Kidney (tissue), 14 donors: ENCODE measurements around the gene AMBN. TPM values are rescaled to one million over a fixed set of nuclear protein-coding genes. Genes with fewer than 3 reads are reported as not detected.

Source experiments
- DNase-seq, 5 donors: peaks; one replicate each; pipeline ENCODE4 v3.0.0-alpha.2; 2013 to 2020
- FAIRE-seq: peaks from 2 replicates; lab custom pipeline; 2012; peaks lifted over from hg19 to GRCh38; lab: Jason Lieb, UNC
- H3K27ac ChIP-seq, 2 donors: one replicate each; pipeline ENCODE4 v1.7.0; 2013; ENCODE audit warnings: low read depth in 2 of 2, low read length in 2 of 2, inconsistent platforms in 1 of 2
- H3K27me3 ChIP-seq: one replicate; pipeline ENCODE4 v1.7.1; 2013; ENCODE audit warnings: low read length, inconsistent platforms; ENCODE audit not compliant: control insufficient read depth, insufficient read depth
- H3K36me3 ChIP-seq, 3 donors: one replicate each; pipeline versions ENCODE4 v1.7.0 to v1.7.1; 2013; ENCODE audit warnings: low read length in 3 of 3, control low read depth in 1 of 3, inconsistent platforms in 1 of 3; ENCODE audit not compliant: insufficient read depth in 3 of 3, control insufficient read depth in 2 of 3
- H3K4me1 ChIP-seq, 3 donors: one replicate each; pipeline versions ENCODE4 v1.7.0 to v1.7.1; 2013; ENCODE audit warnings: low read length in 3 of 3, inconsistent platforms in 1 of 3, low read depth in 1 of 3; ENCODE audit not compliant: control insufficient read depth in 2 of 3, insufficient read depth in 2 of 3
- H3K4me3 ChIP-seq, 3 donors: one replicate each; pipeline versions ENCODE4 v1.7.0 to v1.8.1; 2013; ENCODE audit warnings: low read length in 3 of 3, control low read depth in 1 of 3, inconsistent platforms in 1 of 3
- H3K9ac ChIP-seq, 3 donors: one replicate each; pipeline versions ENCODE4 v1.7.0 to v1.7.1; 2013; ENCODE audit warnings: low read length in 3 of 3, control low read depth in 1 of 3, inconsistent platforms in 1 of 3
- H3K9me3 ChIP-seq, 3 donors: one replicate each; pipeline versions ENCODE4 v1.7.0 to v1.7.1; 2013; ENCODE audit warnings: low read length in 3 of 3, control low read depth in 1 of 3, inconsistent platforms in 1 of 3; ENCODE audit not compliant: control insufficient read depth in 2 of 3, insufficient read depth in 1 of 3
- intact Hi-C: fragments of 100-400 bp; cut with DNase I; formaldehyde crosslinking; loops from one replicate; pipeline ENCODE4 v1.11.1; 2022
- polyA plus RNA-seq: library from polyadenylated mRNA; stranded (reverse); fragments of 350-450 nt; fragmentation: Illumina TruSeq; extraction: RNeasy Lipid Tissue Mini Kit (QIAGEN cat#74804); gene quantifications from one replicate; pipeline ENCODE4 v1.2.3, GENCODE V29; 2014; ENCODE audit warnings: low read depth, low replicate concordance; ENCODE audit not compliant: insufficient read depth
- total RNA-seq: library from RNA; stranded (reverse); fragmentation: NEBNext Ultra II Directional; extraction: Animal tissue kit (Norgen Biotek cat#: 25700); gene quantifications from one replicate; pipeline ENCODE4 v1.2.1, GENCODE V29; 2021
- TF ChIP-seq, protein P1 (sequence below): IDR thresholded peaks from 3 replicates; pipeline ENCODE4 v1.5.1; 2012; ENCODE audit warnings: mild to moderate bottlenecking, moderate library complexity, borderline replicate concordance; ENCODE audit not compliant: insufficient read depth; ENCODE audit errors: extremely low read depth
- donor health status: control.
- donor health status: control.
- donor health status: control.
- donor health status: control.
- donor health status: control.
- donor health status: DM: yes; HTN: yes; CAD: no.
- donor health status: Normal renal cell carcinoma (clear cell type).

AMBN gene
- total and polyA plus RNA-seq, 2 donors from 2014 or later = not detected

DNA sequence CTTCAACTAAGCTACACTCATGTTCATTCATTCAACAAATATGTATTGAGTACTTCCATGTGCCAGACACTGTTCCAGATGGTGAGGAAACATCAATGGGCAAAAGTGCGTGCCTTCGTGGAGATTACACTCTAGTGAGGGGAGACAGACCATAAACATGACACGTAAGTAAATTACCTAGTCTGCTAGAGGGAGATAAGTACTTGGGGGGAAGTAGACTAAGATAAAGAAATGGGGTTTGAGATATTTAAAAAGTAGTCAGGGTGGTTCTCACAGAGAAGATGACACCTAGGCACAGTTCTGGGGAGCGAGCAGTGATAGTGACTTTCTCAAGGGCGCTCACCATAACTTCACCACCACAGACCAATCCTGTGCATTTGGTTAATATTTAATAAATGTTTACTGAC, 62.6 kb downstream of the AMBN start:
- Histone ChIP-seq H3K4me1 (no peaks in the 10 kb centered on the region), H3K27me3 (no peaks in the 10 kb centered on the region), H3K36me3 (no peaks in the 10 kb centered on the region), H3K9me3 (no peaks in the 10 kb centered on the region), H3K9ac (no peak overlapping the region), H3K4me3 (no peak overlapping the region), H3K27ac (no peak overlapping the region)
- DNase-seq = no peak
- no peak for FAIRE-seq
- intact Hi-C loops = loop anchor here (10.0 kb wide), 1 partner anchor 360 kb away; no protein-coding TSS in a partner anchor
- TF ChIP-seq, protein P1, sequence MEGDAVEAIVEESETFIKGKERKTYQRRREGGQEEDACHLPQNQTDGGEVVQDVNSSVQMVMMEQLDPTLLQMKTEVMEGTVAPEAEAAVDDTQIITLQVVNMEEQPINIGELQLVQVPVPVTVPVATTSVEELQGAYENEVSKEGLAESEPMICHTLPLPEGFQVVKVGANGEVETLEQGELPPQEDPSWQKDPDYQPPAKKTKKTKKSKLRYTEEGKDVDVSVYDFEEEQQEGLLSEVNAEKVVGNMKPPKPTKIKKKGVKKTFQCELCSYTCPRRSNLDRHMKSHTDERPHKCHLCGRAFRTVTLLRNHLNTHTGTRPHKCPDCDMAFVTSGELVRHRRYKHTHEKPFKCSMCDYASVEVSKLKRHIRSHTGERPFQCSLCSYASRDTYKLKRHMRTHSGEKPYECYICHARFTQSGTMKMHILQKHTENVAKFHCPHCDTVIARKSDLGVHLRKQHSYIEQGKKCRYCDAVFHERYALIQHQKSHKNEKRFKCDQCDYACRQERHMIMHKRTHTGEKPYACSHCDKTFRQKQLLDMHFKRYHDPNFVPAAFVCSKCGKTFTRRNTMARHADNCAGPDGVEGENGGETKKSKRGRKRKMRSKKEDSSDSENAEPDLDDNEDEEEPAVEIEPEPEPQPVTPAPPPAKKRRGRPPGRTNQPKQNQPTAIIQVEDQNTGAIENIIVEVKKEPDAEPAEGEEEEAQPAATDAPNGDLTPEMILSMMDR = no peak

Other genes with a start within 250 kb of the AMBN start
- not detected for gene SMR3A, start 231.5 kb upstream of the AMBN start, total RNA-seq
- gene SMR3A, start 231.5 kb upstream of the AMBN start, polyA plus RNA-seq = not detected
- not detected for gene SMR3B, start 209.1 kb upstream of the AMBN start, total RNA-seq
- gene SMR3B, start 209.1 kb upstream of the AMBN start, polyA plus RNA-seq = not detected
- gene OPRPN, start 194.3 kb upstream of the AMBN start, total RNA-seq = not detected
- gene OPRPN, start 194.3 kb upstream of the AMBN start, polyA plus RNA-seq = not detected
- not detected for gene MUC7, start 120.1 kb upstream of the AMBN start, total RNA-seq
- not detected for gene MUC7, start 120.1 kb upstream of the AMBN start, polyA plus RNA-seq
- gene AMTN, start 73.7 kb upstream of the AMBN start, total RNA-seq = not detected
- not detected for gene AMTN, start 73.7 kb upstream of the AMBN start, polyA plus RNA-seq
- gene ENAM, start 36.5 kb downstream of the AMBN start, total RNA-seq = 6.7 TPM
- 3.9 TPM for gene ENAM, start 36.5 kb downstream of the AMBN start, polyA plus RNA-seq
- gene JCHAIN, start 74.3 kb downstream of the AMBN start, total RNA-seq = 355 TPM
- gene JCHAIN, start 74.3 kb downstream of the AMBN start, polyA plus RNA-seq = 5.1 TPM
- gene UTP3, start 96.3 kb downstream of the AMBN start, total RNA-seq = 28.6 TPM
- gene UTP3, start 96.3 kb downstream of the AMBN start, polyA plus RNA-seq = 25.8 TPM
- 72.5 TPM for gene RUFY3, start 129.7 kb downstream of the AMBN start, total RNA-seq
- 40.6 TPM for gene RUFY3, start 129.7 kb downstream of the AMBN start, polyA plus RNA-seq
- 56.6 TPM for gene GRSF1, start 247.6 kb downstream of the AMBN start, total RNA-seq
- gene GRSF1, start 247.6 kb downstream of the AMBN start, polyA plus RNA-seq = 64.9 TPM